ENCODE data around the gene ENTPD2. TPM values are rescaled to one million over a fixed set of nuclear protein-coding genes. Genes with fewer than 3 reads are reported as not detected.
A peak's percentile ranks its signal among the peaks of the same experiment; 100 is the strongest.

ENTPD2 gene
- total RNA-seq, 1 donor from 2014 or later, result 0.46 TPM

- H3K4me3 Mint-ChIP-seq (ENCODE audit: unreplicated experiment), result no peak overlapping the region
- H3K9me3 Mint-ChIP-seq (ENCODE audit: unreplicated experiment), result no peaks in the 10 kb centered on the region
- no peaks in the 10 kb centered on the region for H3K27me3 Mint-ChIP-seq (ENCODE audit: unreplicated experiment)
- peaks cover 12% of the 10 kb centered on the region for H3K4me1 Mint-ChIP-seq (ENCODE audit: unreplicated experiment)
- H3K36me3 Mint-ChIP-seq (ENCODE audit: unreplicated experiment), result no peaks in the 10 kb centered on the region
- no peak for DNase-seq (ENCODE audit: extremely low spot score, unreplicated experiment)
- no peak overlapping the region for H3K27ac Mint-ChIP-seq (ENCODE audit: unreplicated experiment)
- TF ChIP-seq, protein P1, sequence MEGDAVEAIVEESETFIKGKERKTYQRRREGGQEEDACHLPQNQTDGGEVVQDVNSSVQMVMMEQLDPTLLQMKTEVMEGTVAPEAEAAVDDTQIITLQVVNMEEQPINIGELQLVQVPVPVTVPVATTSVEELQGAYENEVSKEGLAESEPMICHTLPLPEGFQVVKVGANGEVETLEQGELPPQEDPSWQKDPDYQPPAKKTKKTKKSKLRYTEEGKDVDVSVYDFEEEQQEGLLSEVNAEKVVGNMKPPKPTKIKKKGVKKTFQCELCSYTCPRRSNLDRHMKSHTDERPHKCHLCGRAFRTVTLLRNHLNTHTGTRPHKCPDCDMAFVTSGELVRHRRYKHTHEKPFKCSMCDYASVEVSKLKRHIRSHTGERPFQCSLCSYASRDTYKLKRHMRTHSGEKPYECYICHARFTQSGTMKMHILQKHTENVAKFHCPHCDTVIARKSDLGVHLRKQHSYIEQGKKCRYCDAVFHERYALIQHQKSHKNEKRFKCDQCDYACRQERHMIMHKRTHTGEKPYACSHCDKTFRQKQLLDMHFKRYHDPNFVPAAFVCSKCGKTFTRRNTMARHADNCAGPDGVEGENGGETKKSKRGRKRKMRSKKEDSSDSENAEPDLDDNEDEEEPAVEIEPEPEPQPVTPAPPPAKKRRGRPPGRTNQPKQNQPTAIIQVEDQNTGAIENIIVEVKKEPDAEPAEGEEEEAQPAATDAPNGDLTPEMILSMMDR (IDR thresholded peaks at IDR 0.05), result no peak
Measured at GRCh38 chr9:137030538-137031527, 23.0 kb downstream of the ENTPD2 start.

DNA sequence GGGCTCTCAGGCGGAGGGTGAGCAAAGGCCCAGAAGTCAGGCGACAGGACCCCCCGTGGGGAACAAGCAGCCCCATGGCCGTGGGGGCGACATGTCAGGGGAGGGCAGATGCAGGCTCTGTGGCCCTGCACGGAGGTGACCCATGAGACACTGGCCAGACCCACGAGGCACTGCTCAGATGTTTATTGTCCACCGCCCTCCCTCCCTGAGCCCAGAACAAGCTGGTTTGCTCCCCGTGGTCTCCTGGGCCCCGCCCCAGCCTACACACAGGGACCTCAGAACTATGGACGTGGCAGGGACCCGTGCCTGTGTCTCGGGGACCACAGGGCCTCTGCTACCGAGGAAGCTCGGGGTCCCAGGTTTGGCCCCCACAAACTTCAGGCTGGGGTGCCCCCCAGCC is 23.9 kb downstream of the ENTPD2 start:
- Mint-ChIP-seq H3K4me1 (ENCODE audit: unreplicated experiment) (peaks cover 12% of the 10 kb centered on the region), H3K27ac (ENCODE audit: unreplicated experiment) (no peak overlapping the region), H3K4me3 (ENCODE audit: unreplicated experiment) (no peak overlapping the region), H3K9me3 (ENCODE audit: unreplicated experiment) (no peaks in the 10 kb centered on the region), H3K36me3 (ENCODE audit: unreplicated experiment) (no peaks in the 10 kb centered on the region), H3K27me3 (ENCODE audit: unreplicated experiment) (no peaks in the 10 kb centered on the region)
- DNase-seq (ENCODE audit: extremely low spot score, unreplicated experiment), result no peak
- TF ChIP-seq, protein P1 (IDR thresholded peaks at IDR 0.05), result no peak

DNA sequence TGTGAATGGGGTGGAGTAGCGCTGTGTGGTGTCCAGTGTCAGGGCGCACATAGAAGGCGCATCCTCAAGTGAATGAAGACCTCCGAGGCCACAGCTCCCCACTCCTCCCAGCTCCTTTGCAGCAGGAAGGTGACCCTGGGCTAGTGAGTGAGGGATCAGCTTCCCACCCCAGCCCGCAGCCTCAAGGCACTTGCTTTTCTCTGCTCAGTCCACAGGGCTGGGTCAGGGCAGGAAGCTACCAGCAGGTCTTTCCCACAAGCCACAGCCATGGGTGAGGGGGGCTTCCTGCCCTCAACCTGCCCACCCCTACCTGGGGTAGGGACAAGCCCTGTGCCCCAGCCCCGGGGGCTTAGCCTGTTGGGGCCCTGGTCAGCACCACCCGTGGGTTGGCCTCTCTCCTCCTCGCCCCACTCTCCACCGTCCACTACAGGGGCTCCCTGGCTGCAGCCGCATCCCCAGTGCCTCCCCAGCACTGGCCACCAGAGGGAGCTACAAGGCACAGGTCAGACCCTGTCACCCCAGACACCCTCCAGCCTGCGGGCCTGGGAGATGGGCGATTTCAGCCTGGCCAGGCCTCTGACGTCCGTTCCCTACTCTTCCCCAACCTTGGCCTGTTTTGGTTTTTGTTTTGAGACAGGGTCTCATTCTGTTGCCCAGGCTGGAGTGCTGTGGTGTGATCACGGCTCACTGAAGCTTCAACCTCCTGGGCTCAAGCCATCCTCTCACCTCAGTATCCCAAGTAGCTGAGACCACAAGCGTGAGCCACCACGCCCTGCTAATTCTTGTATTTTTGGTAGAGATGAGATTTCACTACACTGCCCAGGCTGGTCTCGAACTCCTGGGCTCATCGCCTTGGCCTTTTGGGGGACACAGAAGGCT is 24.6 kb downstream of the ENTPD2 start:
- Mint-ChIP-seq H3K9me3 (ENCODE audit: unreplicated experiment) (no peaks in the 10 kb centered on the region), H3K4me1 (ENCODE audit: unreplicated experiment) (peaks cover 12% of the 10 kb centered on the region), H3K36me3 (ENCODE audit: unreplicated experiment) (no peaks in the 10 kb centered on the region), H3K27ac (ENCODE audit: unreplicated experiment) (no peak overlapping the region), H3K4me3 (ENCODE audit: unreplicated experiment) (peak overlapping the region; percentile 69), H3K27me3 (ENCODE audit: unreplicated experiment) (no peaks in the 10 kb centered on the region)
- DNase-seq (ENCODE audit: extremely low spot score, unreplicated experiment), result peak; percentile 93
- TF ChIP-seq, protein P1 (IDR thresholded peaks at IDR 0.05), result peak; percentile 85

DNA sequence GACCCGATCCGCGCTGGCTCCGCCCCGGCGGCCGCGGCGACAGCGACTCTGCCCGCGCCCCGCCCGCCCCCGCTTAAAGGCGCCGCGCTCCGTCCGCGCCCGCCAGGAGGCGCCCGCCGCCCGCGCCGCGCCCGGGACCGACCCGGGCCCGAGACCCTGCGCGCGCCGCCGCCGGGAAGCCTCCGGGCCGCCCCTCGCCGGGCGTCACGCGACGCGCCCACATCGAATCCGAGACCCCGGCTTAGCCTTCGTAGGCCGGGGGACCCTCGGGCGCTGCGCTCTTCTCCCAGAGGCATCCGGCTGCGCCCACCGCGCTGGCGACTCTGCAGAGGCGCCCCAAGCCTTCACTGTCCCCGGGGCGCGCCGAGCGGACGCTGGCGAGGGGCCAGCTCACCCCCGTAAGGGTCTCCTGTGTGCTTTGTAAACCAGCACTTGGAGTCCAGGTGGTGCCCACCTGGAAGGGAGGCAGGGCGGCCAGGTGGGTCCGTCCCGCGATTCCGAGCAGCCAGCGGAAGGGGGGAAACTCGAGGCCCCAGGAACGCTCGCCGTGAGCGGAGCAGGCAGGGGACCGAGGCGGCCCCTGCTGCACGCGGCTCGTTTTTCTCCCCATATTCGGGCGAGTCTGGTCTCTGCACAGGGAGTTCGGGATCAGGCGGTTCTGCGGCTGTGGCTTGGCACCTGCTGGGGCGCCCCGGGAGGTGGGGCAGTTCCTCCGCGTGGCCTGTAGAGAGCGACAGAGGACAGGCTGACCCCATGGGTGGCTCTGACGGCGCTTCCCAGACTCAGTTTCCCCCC is 25.4 kb downstream of the ENTPD2 start:
- no peak overlapping the region for H3K27ac Mint-ChIP-seq (ENCODE audit: unreplicated experiment)
- no peaks in the 10 kb centered on the region for H3K27me3 Mint-ChIP-seq (ENCODE audit: unreplicated experiment)
- no peaks in the 10 kb centered on the region for H3K9me3 Mint-ChIP-seq (ENCODE audit: unreplicated experiment)
- H3K4me3 Mint-ChIP-seq (ENCODE audit: unreplicated experiment), result peak overlapping the region; percentile 69
- no peak for DNase-seq (ENCODE audit: extremely low spot score, unreplicated experiment)
- TF ChIP-seq, protein P1 (IDR thresholded peaks at IDR 0.05), result peak; percentile 4
- H3K36me3 Mint-ChIP-seq (ENCODE audit: unreplicated experiment), result no peaks in the 10 kb centered on the region
- H3K4me1 Mint-ChIP-seq (ENCODE audit: unreplicated experiment), result peaks cover 12% of the 10 kb centered on the region

All from osteocyte (in vitro differentiated cells).